ENCODE measurements around the gene CPNE8.

GRCh38 chr12:38907201-38907923 is 2.0 kb upstream of the CPNE8 start:
- TF ChIP-seq CTCF (conservative IDR thresholded peaks at IDR 0.05; ENCODE audit: low read length) (no peak), EZH2phosphoT487 (IDR thresholded peaks at IDR 0.05; ENCODE audit: borderline replicate concordance) (no peak)

Data from Loucy (cell line).